Activated B cell treated with CpG ODN at 0.5 μM for 24 hours (primary cell): ENCODE measurements around the gene KDM4D. TPM values are rescaled to one million over a fixed set of nuclear protein-coding genes. Genes with fewer than 3 reads are reported as not detected.
"Not testable (repeated sequence)": the region's sequence is repeated elsewhere in the genome, so short reads cannot be mapped to it uniquely, and the experiment has no call there.

Experiments used
- ATAC-seq: fragments of 200-7000 bp; cut with Tn5 transposase; one replicate; pipeline ENCODE4 v1.10.0; 2021; ENCODE audit warnings: low read depth, mild to moderate bottlenecking, moderate library complexity
- CTCF ChIA-PET: fragments of 350-600 bp; sonication (Branson Sonifier 250); formaldehyde crosslinking; loops from one replicate; lab custom pipeline; 2021; ENCODE audit warnings: antibody characterized with exemption; lab: Charles Lee
- POLR2A ChIA-PET: fragments of 350-600 bp; sonication (Branson Sonifier 250); formaldehyde crosslinking; loops from one replicate; lab custom pipeline; 2021; ENCODE audit warnings: antibody characterized with exemption; lab: Charles Lee
- DNase-seq: peaks from one replicate; pipeline ENCODE4 v3.0.0; 2022
- H3K27ac Mint-ChIP-seq: one replicate; pipeline ENCODE4 v1.8.0; 2020; ENCODE audit warnings: mixed read lengths
- H3K27me3 Mint-ChIP-seq: one replicate; pipeline ENCODE4 v1.8.0; 2021; ENCODE audit warnings: mixed read lengths
- H3K36me3 Mint-ChIP-seq: one replicate; pipeline ENCODE4 v1.8.0; 2021; ENCODE audit warnings: low read depth, mixed read lengths
- H3K4me1 Mint-ChIP-seq: one replicate; pipeline ENCODE4 v1.8.0; 2021; ENCODE audit warnings: mixed read lengths
- H3K4me3 Mint-ChIP-seq: one replicate; pipeline ENCODE4 v1.8.0; 2020; ENCODE audit warnings: mild to moderate bottlenecking, mixed read lengths
- H3K9me3 Mint-ChIP-seq: one replicate; pipeline ENCODE4 v1.8.0; 2020; ENCODE audit warnings: mixed read lengths
- intact Hi-C: fragments of 100-400 bp; cut with micrococcal nuclease; formaldehyde crosslinking; loops from one replicate; pipeline ENCODE4 v1.15.1; 2024
- total RNA-seq: library from RNA; stranded (reverse); gene quantifications from 2 replicates; pipeline ENCODE4 v1.2.3, GENCODE V29; 2022
- TF ChIP-seq, protein P1 (sequence below): fragments of 200-600 bp; IDR thresholded peaks from one replicate; pipeline ENCODE4 v1.8.0; 2022; ENCODE audit warnings: antibody characterized with exemption, mild to moderate bottlenecking

Gene KDM4D
- total RNA-seq, 1 donor from 2014 or later = 0.67 TPM

- CTCF ChIA-PET = interaction anchor here (0.6 kb wide), 1 partner anchor 418 kb away, joined by 3 read pairs; no protein-coding TSS in a partner anchor
- no peak for ATAC-seq
- POLR2A ChIA-PET = no interaction called here
These were observed 47.3 kb upstream of the KDM4D start for GRCh38 chr11:94926271-94926625.

GRCh38 chr11:94926698-94927237 lies 46.7 kb upstream of the KDM4D start:
- Mint-ChIP-seq H3K36me3 (no peaks in the 10 kb centered on the region), H3K4me3 (no peak overlapping the region), H3K4me1 (peaks cover 28% of the 10 kb centered on the region), H3K27ac (no peak overlapping the region), H3K9me3 (no peaks in the 10 kb centered on the region), H3K27me3 (peaks cover 4% of the 10 kb centered on the region)
- ATAC-seq (no peak), DNase-seq (no peak)
- intact Hi-C loops = no loop called here
- CTCF ChIA-PET = no interaction called here
- POLR2A ChIA-PET = no interaction called here
- TF ChIP-seq, protein P1, sequence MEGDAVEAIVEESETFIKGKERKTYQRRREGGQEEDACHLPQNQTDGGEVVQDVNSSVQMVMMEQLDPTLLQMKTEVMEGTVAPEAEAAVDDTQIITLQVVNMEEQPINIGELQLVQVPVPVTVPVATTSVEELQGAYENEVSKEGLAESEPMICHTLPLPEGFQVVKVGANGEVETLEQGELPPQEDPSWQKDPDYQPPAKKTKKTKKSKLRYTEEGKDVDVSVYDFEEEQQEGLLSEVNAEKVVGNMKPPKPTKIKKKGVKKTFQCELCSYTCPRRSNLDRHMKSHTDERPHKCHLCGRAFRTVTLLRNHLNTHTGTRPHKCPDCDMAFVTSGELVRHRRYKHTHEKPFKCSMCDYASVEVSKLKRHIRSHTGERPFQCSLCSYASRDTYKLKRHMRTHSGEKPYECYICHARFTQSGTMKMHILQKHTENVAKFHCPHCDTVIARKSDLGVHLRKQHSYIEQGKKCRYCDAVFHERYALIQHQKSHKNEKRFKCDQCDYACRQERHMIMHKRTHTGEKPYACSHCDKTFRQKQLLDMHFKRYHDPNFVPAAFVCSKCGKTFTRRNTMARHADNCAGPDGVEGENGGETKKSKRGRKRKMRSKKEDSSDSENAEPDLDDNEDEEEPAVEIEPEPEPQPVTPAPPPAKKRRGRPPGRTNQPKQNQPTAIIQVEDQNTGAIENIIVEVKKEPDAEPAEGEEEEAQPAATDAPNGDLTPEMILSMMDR = no peak

More at GRCh38 chr11:94926271-94926625, 47.3 kb upstream of the KDM4D start:
- peaks cover 28% of the 10 kb centered on the region for H3K4me1 Mint-ChIP-seq
- DNase-seq = no peak
- no peaks in the 10 kb centered on the region for H3K9me3 Mint-ChIP-seq
- TF ChIP-seq, protein P1 = no peak
- peaks cover 4% of the 10 kb centered on the region for H3K27me3 Mint-ChIP-seq
- H3K4me3 Mint-ChIP-seq = no peak overlapping the region
- intact Hi-C loops = no loop called here
- H3K36me3 Mint-ChIP-seq = no peaks in the 10 kb centered on the region
- H3K27ac Mint-ChIP-seq = no peak overlapping the region

DNA sequence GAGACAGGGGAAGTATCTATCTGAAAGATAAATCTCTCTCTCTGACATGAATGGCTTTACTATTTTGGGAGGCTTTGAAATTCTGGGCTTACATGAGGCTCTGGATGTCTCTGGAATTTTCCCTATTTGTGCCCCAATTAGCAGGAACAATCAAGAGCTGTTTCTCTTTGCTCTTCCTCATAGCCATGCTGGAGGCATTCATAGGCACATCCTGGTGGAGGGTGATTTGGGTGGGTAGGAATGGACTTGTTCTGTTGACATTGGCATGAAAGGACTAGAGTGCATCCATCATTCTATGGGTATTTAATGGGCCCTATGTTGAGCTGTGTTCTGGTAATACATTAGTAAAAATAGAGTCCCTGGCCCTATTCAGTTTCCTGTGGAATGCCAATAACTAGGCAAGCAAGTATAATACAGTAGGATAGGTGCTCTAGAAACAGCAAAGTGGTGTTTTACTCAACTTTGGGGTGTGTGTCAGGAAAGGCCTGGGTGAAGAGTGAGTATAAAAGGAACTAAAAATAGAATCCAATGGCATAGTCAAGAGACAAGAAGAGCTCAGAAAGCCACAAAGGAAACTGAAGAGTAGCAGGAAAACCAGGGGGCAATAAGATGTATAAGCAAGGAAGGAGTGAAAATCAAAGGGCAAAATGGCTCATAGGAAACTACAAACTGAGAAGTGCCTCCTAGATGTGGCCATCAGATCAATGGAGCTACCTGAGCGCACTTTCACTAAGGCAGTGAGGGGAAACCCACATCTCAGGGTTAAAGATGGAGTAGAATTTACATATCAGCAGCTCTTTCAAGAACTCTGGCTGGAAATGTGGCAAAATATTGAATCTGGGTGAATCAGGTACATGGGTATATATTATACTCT lies 45.2 kb upstream of the KDM4D start:
- CTCF ChIA-PET = no interaction called here
- Mint-ChIP-seq H3K4me3 (no peak overlapping the region), H3K27me3 (peaks cover 4% of the 10 kb centered on the region), H3K4me1 (peaks cover 18% of the 10 kb centered on the region), H3K36me3 (no peaks in the 10 kb centered on the region), H3K27ac (no peak overlapping the region), H3K9me3 (peaks cover 4% of the 10 kb centered on the region)
- intact Hi-C loops = no loop called here
- DNase-seq = no peak
- no peak for ATAC-seq
- TF ChIP-seq, protein P1 = no peak
- POLR2A ChIA-PET = no interaction called here

DNA sequence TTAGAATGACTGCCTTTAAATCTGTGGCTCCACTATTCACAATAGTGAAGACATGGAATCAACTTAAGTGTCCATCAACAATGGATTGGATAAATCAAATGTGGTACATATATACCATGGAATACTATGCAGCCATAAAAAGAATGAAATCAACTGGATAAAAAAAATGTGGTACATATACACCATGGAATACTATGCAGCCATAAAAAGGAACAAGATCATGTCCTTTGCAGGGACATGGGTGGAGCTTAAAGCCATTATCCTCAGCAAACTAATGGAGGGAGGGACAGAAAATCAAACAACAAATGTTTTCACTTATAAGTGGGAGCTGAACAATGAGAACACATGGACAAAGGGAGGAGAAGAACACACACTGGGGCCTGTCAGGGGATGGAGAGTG lies 41.4 kb upstream of the KDM4D start:
- H3K36me3 Mint-ChIP-seq, ATAC-seq, POLR2A ChIA-PET, H3K9me3 Mint-ChIP-seq, H3K4me1 Mint-ChIP-seq, H3K27ac Mint-ChIP-seq, H3K4me3 Mint-ChIP-seq, DNase-seq, intact Hi-C loops, H3K27me3 Mint-ChIP-seq: not testable (repeated sequence)
- CTCF ChIA-PET = interaction anchor here (0.6 kb wide), 1 partner anchor 1697 kb away, joined by 4 read pairs; no protein-coding TSS in a partner anchor

- intact Hi-C loops = no loop called here
- peaks cover 4% of the 10 kb centered on the region for H3K27me3 Mint-ChIP-seq
- POLR2A ChIA-PET = no interaction called here
- TF ChIP-seq, protein P1 = no peak
- DNase-seq (no peak), ATAC-seq (no peak)
- H3K9me3 Mint-ChIP-seq = peaks cover 4% of the 10 kb centered on the region
- H3K27ac Mint-ChIP-seq = no peak overlapping the region
- H3K36me3 Mint-ChIP-seq = no peaks in the 10 kb centered on the region
- no peaks in the 10 kb centered on the region for H3K4me1 Mint-ChIP-seq
- CTCF ChIA-PET = no interaction called here
- no peak overlapping the region for H3K4me3 Mint-ChIP-seq
These were observed 41.0 kb upstream of the KDM4D start for GRCh38 chr11:94932503-94932902.
